Stimulated activated memory B cell treated with anti-CD40 and anti-IgM and Interleukin-4, amounts not matched to agents 10 μg/mL and 1 μg/mL and 100 μg/mL, for 72 hours (primary cell): ENCODE measurements around the gene TSPAN12.
"Not testable (repeated sequence)": the region's sequence is repeated elsewhere in the genome, so short reads cannot be mapped to it uniquely, and the experiment has no call there.

Experiments used
- ATAC-seq: fragments of 150-1000 bp; cut with Tn5 transposase; 2 replicates; pipeline ENCODE4 v1.10.0; 2021
- H3K27ac Mint-ChIP-seq: one replicate; pipeline ENCODE4 v1.8.0; 2022; ENCODE audit warnings: mild to moderate bottlenecking, mixed read lengths
- H3K27me3 Mint-ChIP-seq: one replicate; pipeline ENCODE4 v1.8.0; 2022; ENCODE audit warnings: mixed read lengths
- H3K36me3 Mint-ChIP-seq: one replicate; pipeline ENCODE4 v1.8.0; 2022; ENCODE audit warnings: mixed read lengths
- H3K4me1 Mint-ChIP-seq: one replicate; pipeline ENCODE4 v1.8.0; 2022; ENCODE audit warnings: mixed read lengths
- H3K4me3 Mint-ChIP-seq: one replicate; pipeline ENCODE4 v1.8.0; 2022; ENCODE audit warnings: mild to moderate bottlenecking, moderate library complexity, mixed read lengths
- H3K9me3 Mint-ChIP-seq: one replicate; pipeline ENCODE4 v1.8.0; 2022; ENCODE audit warnings: mixed read lengths

TSPAN12 gene

GRCh38 chr7:120799147-120799546 lies 58.8 kb downstream of the TSPAN12 start:
- Mint-ChIP-seq H3K4me3 (no peak overlapping the region), H3K4me1 (no peaks in the 10 kb centered on the region), H3K27me3 (peaks cover 11% of the 10 kb centered on the region), H3K36me3 (no peaks in the 10 kb centered on the region), H3K9me3 (peaks cover 3% of the 10 kb centered on the region), H3K27ac (no peak overlapping the region)
- ATAC-seq = no peak

GRCh38 chr7:120797026-120797645 lies 60.8 kb downstream of the TSPAN12 start:
- no peak overlapping the region for H3K4me3 Mint-ChIP-seq
- no peaks in the 10 kb centered on the region for H3K36me3 Mint-ChIP-seq
- no peak for ATAC-seq
- peaks cover 3% of the 10 kb centered on the region for H3K9me3 Mint-ChIP-seq
- no peaks in the 10 kb centered on the region for H3K4me1 Mint-ChIP-seq
- H3K27me3 Mint-ChIP-seq = peaks cover 11% of the 10 kb centered on the region
- H3K27ac Mint-ChIP-seq = no peak overlapping the region

GRCh38 chr7:120794106-120794729 lies 63.7 kb downstream of the TSPAN12 start:
- H3K27ac Mint-ChIP-seq = no peak overlapping the region
- H3K9me3 Mint-ChIP-seq = peaks cover 3% of the 10 kb centered on the region
- no peaks in the 10 kb centered on the region for H3K36me3 Mint-ChIP-seq
- no peak for ATAC-seq
- H3K4me3 Mint-ChIP-seq = no peak overlapping the region
- H3K4me1 Mint-ChIP-seq = no peaks in the 10 kb centered on the region
- peaks cover 8% of the 10 kb centered on the region for H3K27me3 Mint-ChIP-seq

GRCh38 chr7:120793213-120793936 lies 64.6 kb downstream of the TSPAN12 start:
- ATAC-seq = no peak
- H3K9me3 Mint-ChIP-seq = peaks cover 3% of the 10 kb centered on the region
- peaks cover 8% of the 10 kb centered on the region for H3K27me3 Mint-ChIP-seq
- H3K4me1 Mint-ChIP-seq = no peaks in the 10 kb centered on the region
- no peak overlapping the region for H3K27ac Mint-ChIP-seq
- H3K4me3 Mint-ChIP-seq = no peak overlapping the region
- no peaks in the 10 kb centered on the region for H3K36me3 Mint-ChIP-seq

- Mint-ChIP-seq H3K27ac (no peak overlapping the region), H3K9me3 (peaks cover 2% of the 10 kb centered on the region), H3K4me3 (no peak overlapping the region), H3K27me3 (peaks cover 8% of the 10 kb centered on the region), H3K36me3 (no peaks in the 10 kb centered on the region), H3K4me1 (no peaks in the 10 kb centered on the region)
- ATAC-seq = no peak
Observed at GRCh38 chr7:120792861-120793130, 65.1 kb downstream of the TSPAN12 start.

GRCh38 chr7:120792091-120792860 lies 65.7 kb downstream of the TSPAN12 start:
- H3K36me3 Mint-ChIP-seq = no peaks in the 10 kb centered on the region
- H3K27ac Mint-ChIP-seq = no peak overlapping the region
- peak; percentile 76 for ATAC-seq
- no peak overlapping the region for H3K4me3 Mint-ChIP-seq
- no peaks in the 10 kb centered on the region for H3K9me3 Mint-ChIP-seq
- peaks cover 8% of the 10 kb centered on the region for H3K27me3 Mint-ChIP-seq
- no peaks in the 10 kb centered on the region for H3K4me1 Mint-ChIP-seq

GRCh38 chr7:120785095-120785494 lies 72.8 kb downstream of the TSPAN12 start:
- Mint-ChIP-seq H3K27me3 (peaks cover 3% of the 10 kb centered on the region), H3K4me1 (no peaks in the 10 kb centered on the region), H3K9me3 (no peaks in the 10 kb centered on the region), H3K36me3 (no peaks in the 10 kb centered on the region), H3K4me3 (no peak overlapping the region), H3K27ac (no peak overlapping the region)
- no peak for ATAC-seq

- no peak overlapping the region for H3K27ac Mint-ChIP-seq
- no peaks in the 10 kb centered on the region for H3K36me3 Mint-ChIP-seq
- H3K27me3 Mint-ChIP-seq = no peaks in the 10 kb centered on the region
Observed at GRCh38 chr7:120783721-120784120, 74.2 kb downstream of the TSPAN12 start.

GRCh38 chr7:120783273-120783672 lies 74.7 kb downstream of the TSPAN12 start:
- H3K27ac Mint-ChIP-seq = no peak overlapping the region
- H3K4me1 Mint-ChIP-seq = no peaks in the 10 kb centered on the region
- H3K27me3 Mint-ChIP-seq = no peaks in the 10 kb centered on the region
- no peak overlapping the region for H3K4me3 Mint-ChIP-seq
- H3K36me3 Mint-ChIP-seq = no peaks in the 10 kb centered on the region
- no peak for ATAC-seq
- H3K9me3 Mint-ChIP-seq = no peaks in the 10 kb centered on the region

More at GRCh38 chr7:120783721-120784120, 74.2 kb downstream of the TSPAN12 start:
- no peak overlapping the region for H3K4me3 Mint-ChIP-seq
- no peaks in the 10 kb centered on the region for H3K4me1 Mint-ChIP-seq
- no peaks in the 10 kb centered on the region for H3K9me3 Mint-ChIP-seq
- no peak for ATAC-seq

GRCh38 chr7:120781924-120782323 lies 76.0 kb downstream of the TSPAN12 start:
- not testable (repeated sequence) for H3K4me3 Mint-ChIP-seq, H3K27ac Mint-ChIP-seq, H3K27me3 Mint-ChIP-seq, H3K9me3 Mint-ChIP-seq, H3K4me1 Mint-ChIP-seq, H3K36me3 Mint-ChIP-seq, ATAC-seq

- Mint-ChIP-seq H3K36me3 (no peaks in the 10 kb centered on the region), H3K9me3 (no peaks in the 10 kb centered on the region), H3K4me1 (no peaks in the 10 kb centered on the region), H3K27me3 (no peaks in the 10 kb centered on the region), H3K27ac (no peak overlapping the region), H3K4me3 (no peak overlapping the region)
- ATAC-seq = no peak
Observed at GRCh38 chr7:120780938-120781337, 77.0 kb downstream of the TSPAN12 start.

GRCh38 chr7:120780451-120780850 lies 77.5 kb downstream of the TSPAN12 start:
- not testable (repeated sequence) for H3K27ac Mint-ChIP-seq, H3K9me3 Mint-ChIP-seq, H3K27me3 Mint-ChIP-seq, H3K36me3 Mint-ChIP-seq, H3K4me1 Mint-ChIP-seq, ATAC-seq, H3K4me3 Mint-ChIP-seq

GRCh38 chr7:120779078-120779477 lies 78.9 kb downstream of the TSPAN12 start:
- H3K27ac Mint-ChIP-seq, H3K27me3 Mint-ChIP-seq, H3K4me3 Mint-ChIP-seq, H3K4me1 Mint-ChIP-seq, H3K36me3 Mint-ChIP-seq, ATAC-seq, H3K9me3 Mint-ChIP-seq: not testable (repeated sequence)

GRCh38 chr7:120775755-120776154 lies 82.2 kb downstream of the TSPAN12 start:
- Mint-ChIP-seq H3K4me3 (no peak overlapping the region), H3K9me3 (no peaks in the 10 kb centered on the region), H3K27ac (no peak overlapping the region), H3K4me1 (no peaks in the 10 kb centered on the region), H3K27me3 (peaks cover 8% of the 10 kb centered on the region), H3K36me3 (no peaks in the 10 kb centered on the region)
- ATAC-seq = no peak

GRCh38 chr7:120774481-120774880 lies 83.5 kb downstream of the TSPAN12 start:
- Mint-ChIP-seq H3K9me3 (no peaks in the 10 kb centered on the region), H3K27ac (no peak overlapping the region), H3K36me3 (no peaks in the 10 kb centered on the region), H3K4me1 (no peaks in the 10 kb centered on the region), H3K27me3 (peaks cover 8% of the 10 kb centered on the region), H3K4me3 (no peak overlapping the region)
- no peak for ATAC-seq
